GM19455 (cell line): ENCODE results near the gene SLCO2A1.

Source experiments
- ATAC-seq: cut with Tn5 transposase; IDR thresholded peaks from one replicate; pipeline ENCODE4 v1.9.1; 2021; ENCODE audit not compliant: unreplicated experiment

SLCO2A1 gene

DNA sequence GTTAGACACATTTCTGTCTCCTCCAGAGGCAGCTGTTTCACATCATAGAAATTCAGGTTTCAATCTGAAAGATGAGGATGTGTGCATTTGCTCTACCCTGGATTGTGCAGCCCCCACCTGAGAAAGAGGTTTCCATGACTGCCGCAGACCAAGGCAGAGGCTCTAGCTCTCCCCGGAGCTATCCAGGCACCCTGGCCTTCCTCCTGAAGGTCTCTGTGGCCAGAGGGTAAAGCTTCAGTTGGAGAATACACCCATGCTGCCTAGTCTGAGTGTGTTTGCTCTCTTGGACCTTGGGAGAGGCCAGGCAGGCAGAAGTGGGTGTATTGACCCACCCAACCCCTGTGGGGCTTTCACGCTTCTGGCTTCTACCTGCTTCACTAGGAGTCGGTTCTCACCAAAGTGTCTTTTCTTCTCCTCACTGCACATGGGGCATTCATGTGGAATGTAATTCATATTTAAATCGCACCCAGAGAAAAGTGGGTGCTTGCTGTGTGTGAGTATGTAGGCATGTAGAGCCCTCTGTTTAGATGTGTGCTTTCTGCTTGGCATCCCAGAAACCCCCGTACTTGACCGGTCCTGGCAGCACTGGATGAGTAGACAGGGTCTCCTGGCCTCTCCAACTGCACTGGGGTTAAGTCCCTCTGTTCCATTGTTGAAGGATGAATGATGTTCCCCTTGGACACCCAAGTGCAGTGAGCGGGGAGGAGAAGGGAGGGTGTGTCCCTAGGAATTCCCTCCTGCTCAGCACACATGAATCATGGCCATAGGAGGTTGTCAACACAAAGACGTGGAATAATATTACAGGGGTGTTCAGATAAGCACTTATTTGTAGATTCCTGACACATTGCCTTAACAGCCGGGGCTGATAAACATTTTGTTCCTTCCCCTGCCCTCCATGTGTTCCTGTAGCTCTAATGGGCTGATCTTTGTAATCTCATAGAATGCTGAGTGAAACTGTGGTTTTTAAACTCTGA is 113.8 kb downstream of the SLCO2A1 start:
- no peak for ATAC-seq

DNA sequence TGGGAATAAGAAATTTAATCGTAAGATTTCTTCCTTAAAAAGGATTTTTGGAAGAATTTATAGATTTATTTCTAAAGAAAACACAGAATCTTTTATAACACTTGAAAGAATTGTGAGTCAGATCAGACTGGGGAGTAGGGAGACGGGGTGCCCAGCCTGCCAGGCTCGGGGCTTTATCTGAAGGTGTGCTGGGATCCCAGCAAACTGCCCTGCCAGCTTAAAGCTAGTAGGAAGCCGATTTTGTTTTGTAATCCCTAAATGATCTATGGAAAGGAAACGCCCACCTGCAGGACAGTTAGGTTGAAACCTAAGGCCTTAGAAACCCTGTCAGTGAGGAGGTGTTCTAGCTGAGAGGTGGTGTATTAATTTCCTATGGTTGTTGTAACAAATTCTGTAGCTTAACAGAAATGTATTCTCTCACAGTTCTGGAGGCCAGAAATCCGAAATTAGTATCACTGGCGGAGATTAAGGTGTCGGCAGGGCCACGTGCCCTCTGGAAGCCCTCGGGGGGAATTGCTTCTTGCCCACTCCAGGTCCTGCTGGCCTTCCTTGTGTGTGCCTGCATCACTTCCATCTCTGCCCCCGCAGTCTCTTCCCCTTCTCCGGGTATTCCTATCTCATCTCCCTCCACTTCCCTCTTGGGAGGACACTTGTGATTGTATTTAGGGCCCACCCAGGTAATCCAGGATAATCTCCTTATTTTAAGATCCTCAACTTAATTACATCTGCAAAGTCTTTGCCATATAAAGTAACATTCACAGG is 114.7 kb downstream of the SLCO2A1 start:
- ATAC-seq, result no peak

DNA sequence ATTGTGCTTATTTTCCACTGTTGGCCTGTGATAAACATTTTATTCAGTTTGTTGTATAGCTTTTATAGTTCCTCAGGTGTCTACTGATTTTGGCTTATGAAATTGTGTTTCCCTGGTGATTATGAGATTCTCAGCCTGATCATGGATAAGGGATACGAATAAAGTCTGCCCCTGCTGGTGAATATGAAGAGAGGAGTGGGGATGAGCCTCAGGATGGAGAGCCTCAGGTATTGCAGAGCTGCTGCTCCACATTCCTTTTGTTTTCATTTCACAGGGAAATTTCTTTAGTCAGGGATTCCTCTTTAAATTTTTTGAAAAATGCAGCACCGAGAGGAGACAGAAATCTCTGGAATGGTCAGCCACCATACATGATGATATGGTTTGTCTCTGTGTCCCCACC is 119.3 kb downstream of the SLCO2A1 start:
- ATAC-seq, result no peak

DNA sequence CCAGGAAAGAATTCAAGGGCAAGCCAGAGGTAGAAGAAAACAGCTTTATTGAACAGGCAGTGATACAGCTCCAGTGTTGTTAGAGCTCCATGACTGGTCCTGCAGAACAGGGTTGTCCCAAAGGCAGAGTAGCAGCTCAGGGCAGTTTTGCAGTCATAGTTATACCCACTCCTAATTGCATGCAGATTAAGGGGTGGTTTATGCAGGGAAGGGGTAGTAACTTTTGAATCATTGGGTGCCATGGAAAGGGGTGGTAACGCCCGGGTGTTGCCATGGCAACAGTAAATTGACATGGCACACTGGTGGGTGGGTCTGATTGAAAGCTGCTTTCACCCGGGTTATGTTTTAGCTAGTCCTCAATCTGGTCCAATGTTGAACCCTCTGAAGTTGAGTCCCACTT is 124.3 kb downstream of the SLCO2A1 start:
- ATAC-seq, result no peak

DNA sequence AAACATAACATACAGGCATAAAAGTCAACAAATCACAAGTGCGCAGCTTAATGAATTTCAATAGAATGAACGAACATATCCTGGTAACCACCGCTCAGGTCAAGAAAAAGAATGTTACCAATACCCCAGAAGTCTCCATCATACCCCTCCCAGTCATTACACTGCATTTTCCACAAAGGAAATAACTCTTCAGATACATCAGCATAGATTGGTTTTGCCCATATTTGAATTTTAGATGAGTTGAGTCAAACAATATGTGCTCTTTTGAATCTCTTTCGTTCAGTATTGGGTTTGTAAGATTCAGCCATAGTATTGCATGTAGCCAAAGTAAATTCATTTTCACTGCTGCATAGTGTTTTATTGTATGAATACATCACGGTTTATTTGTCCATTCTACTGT is 127.9 kb downstream of the SLCO2A1 start:
- ATAC-seq, result no peak

DNA sequence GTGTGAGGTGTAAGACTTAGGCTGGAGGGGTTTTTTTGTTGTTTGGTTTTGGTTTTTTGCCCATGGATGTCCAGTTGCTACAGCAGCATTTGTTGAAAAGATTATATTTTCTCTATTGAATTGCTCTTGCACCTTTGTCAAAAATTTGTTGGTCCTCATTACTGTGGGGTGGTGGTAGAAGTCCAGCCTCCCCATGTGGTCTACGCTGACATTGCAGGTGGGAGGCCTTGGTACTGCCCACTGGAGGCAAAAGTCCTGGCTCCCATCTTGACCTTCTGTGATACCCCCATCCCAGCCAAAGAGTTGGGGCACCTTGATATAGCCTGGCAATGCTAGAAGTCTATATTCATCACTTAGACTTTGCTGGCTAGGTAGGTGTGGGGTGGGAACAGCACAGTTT is 128.6 kb downstream of the SLCO2A1 start:
- ATAC-seq, result no peak

DNA sequence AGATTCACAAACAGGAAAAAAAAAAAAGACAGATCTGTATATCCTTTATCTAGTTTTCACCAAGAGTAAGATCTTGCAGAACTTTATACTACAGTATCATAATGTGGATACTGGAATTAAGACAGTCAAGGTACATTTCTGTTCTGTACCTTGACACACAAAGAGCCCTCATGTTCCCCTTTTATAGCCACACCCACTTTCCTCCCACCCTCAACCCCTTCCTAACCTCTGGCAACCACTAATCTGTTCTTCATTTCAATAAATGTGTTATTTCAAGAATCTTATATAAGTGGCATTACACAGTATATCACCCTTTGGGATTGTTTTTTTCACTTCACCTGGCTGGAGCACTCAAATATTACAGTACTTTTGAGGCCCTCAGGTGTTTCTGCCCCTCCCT is 130.4 kb downstream of the SLCO2A1 start:
- ATAC-seq, result no peak

DNA sequence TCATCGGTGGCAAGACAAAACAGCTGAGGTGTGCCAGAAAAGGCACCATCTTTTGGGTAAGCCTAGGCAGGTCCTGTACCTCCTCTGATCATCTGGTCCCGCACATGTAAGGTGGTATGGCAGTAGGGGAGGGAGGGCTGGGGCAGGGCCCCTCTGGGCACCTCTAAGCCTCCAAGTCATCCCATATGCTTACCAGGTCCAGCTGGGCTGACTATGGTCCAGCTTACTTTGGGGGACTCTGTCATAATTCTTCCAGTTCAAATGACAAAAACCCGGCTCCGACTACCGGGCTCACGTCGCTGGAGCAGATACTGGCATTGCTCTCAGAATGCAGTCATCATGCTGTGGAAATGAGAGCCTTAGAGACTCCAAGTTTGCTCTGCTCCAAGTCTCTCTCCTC is 132.2 kb downstream of the SLCO2A1 start:
- ATAC-seq, result no peak

DNA sequence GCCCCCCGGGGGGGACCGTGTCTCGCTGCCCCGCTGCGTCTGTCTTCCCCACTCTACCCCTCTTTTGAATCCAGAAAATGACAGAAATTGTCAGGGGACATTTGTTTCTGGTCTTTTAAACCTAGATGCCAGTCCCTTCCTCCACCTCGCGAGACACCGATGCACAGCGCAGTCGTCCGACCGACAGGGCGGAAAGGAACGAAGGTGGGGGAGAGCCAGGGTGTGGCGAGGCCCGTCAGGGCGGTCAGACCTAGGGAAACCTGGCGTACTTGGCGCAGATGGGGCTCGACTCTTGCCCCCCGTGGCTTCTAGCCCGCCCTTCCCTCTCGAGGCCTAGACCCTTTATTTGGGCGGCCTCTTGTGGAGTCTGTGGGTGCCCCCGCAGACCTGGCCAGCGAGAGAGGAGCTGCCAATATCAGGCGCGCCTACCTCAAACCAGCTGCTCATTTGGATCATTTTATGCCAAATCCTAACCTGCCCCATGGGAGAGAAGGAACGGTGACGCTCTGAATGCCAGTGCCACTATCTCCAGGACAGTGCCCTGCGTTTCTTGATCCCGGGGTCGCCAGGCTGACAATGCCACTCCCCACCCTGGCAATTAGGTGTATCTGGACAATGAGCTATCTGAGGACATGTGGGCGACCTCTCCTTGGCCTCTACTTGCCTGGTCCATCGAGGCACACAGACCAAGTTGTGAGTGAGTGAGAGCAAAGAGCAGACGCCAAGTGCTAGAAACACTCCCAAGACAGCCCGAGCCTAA is 133.5 kb downstream of the SLCO2A1 start:
- no peak for ATAC-seq

DNA sequence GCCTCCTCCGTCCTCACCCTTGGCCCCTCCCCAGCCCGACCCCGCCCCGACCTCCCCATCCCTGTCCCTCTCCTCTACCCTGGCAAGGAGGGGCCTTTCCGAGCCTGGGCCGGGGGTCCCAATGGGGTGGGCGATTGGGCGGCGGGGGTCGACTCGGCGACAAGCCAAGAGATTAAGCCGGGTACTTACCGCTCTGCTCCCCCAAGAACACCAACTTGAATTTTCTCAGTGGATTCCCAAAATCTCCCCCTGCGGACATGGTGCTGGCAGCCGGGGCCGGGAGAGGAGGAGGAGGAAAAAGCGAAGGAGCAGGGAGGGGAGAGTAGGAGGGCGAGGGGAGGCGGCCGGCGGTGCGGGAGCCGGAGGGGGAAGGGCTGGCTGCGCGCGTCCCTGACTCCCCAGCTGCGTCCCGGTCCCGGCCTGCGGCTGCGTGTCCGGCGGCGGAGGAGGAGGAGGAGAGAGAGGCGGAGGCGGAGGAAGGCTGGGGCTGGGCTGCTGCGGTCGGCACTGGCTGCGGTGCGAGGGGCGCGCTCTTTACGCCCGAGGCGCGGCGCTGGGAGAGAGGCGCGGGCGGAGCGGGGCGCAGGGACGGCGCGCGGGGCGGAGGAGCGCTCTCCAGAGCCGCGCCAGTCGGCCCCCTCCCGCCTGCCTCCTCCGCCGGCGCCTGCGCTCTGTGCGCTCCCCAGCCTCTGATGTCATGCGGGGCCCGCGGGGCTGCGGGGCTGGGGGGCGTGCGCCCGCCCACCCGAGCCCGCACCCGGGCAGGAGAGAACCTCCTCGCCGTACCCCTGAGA is 134.3 kb downstream of the SLCO2A1 start, which contains the start of gene RAB6B:
Gene RAB6B (minus strand): TSS at position 675 of the 794 bp plus-strand sequence. CDS start 416 bp downstream, at position 259.
- no peak for ATAC-seq

DNA sequence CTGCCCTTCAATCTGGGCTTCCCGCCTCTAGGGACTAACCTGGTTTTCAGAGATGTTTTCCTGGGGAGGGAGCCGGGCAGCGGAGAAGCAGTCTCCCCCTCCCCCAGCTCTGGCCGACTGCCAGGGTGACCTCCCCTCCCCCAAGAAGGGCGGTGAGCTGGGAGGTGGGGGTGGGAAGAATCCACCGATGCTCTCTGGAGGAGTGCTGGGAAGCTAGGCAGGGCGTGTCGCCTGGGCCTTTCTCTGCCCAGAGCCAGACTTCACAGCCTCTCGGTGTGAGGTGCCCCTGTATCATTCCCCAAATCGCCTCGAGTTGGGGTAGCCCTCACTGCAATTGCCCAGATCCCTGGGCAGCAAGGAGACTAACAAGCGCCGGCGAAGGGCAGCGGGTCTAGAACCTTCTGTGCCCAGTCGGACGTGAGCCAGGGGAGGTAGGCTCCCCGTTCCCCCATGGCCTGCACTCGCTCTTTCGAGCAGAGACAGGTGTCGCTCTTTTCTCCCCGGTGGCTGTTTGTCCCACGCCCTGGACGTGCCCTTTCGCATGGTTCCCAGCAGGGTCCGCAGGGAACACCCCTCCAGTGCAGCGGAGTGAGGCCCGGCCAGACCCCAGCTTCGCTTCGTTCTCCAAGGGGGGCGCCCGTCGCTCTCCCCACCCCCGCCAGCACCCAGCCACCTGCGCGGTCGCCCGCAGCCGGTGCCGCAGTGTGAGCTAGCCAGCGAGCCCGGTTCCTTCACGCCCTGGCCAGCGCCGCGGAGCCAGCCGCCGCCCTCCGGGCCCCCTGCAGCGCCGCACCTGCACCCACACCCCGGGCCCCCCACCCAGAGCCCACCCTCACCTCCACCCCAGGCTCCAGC is 135.1 kb downstream of the SLCO2A1 start:
- no peak for ATAC-seq

DNA sequence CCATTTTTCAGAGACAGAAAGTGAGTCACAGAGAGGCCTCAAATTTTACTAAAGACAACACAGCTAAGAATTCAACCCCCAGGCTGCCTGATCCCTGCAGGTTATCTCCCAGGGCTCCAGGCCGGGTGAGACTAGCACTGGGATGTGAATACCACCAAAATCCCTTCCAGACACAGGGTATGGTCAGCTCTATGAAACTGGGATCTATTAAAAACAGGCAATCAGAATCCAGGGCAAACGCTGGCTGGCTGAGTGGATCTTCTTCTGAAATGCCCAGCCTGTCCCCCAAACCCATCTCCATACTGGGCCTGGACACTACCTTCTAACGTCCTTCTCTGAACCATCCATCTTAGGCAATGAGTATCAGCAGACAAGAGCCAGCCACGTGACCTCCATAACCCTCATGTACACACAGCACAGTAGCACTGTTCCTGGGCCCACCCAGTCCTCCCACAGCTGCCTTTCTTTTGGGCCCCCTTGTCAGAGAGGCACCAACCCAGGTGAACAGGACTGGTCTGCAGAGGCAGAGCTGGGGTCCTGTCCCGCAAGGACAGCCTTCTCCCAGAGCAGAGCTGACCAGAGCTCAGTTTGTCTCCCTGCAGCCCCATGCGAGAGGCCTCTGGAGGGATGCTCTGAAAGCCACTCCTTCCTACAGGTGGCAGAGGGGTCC is 135.9 kb downstream of the SLCO2A1 start:
- no peak for ATAC-seq

DNA sequence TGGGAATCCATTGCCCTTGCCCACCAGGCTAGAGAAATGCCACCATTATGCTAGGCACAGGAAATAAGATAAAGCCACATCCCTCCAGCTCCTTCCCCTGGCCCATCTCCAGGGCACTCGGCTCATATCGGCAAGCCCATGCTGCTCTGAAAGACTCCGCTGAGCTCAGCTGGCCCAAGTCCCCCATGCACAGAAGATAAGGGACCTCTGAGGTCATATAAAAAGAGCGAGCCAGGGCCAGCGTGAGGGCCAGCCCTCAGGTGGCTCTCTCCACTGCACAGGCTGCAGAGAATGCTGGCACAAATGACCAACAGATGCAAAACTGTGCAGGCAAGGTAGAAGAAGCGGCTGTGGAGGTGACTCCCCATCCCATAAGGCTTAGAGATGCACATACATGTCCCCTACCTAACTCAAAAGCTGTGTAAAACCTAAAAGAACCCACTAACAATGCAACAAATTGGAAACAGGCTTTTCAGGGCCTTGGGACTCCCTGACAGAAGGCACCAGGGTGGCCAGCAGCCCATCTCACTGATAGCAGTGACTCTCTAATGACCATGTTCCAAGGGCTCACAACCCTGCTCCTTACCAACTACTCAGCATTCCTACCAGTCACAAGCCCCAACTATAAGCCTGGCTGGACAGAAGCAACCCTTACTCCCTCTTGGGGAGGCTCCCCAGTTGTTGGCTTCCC is 137.0 kb downstream of the SLCO2A1 start:
- no peak for ATAC-seq

DNA sequence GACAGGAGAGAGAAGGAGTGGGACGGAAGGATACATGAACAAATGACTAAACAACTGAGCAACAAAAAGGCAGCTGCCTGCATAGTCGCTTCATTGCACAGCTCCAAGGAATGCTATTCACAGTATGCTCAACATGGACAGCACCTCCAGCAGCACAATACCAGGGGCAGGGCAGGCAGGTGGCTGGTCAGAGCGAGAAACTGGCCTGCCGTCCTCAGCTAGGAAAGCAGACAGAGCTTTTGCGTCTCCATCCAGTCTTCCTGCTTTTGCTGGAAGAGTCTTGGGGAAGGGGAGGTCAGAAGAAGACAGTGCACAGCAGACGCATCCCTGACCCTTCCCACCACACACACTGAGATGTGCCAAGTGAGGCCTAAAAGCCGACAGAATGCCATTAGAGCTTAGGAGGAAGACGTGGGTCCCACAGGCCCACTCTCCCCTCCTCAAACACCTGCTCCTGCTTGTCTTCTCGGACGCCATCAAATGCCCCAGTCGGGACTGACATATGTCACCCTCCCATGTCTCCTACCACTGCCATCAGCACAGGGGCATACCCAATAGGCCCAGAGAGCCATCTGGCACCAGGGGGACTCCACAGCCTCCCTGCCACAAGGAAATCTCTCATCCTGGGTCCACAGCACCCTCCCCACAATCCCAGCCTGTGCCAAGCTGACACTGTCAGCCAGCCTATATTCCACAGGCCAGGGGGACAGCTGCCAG is 137.9 kb downstream of the SLCO2A1 start:
- ATAC-seq, result no peak

DNA sequence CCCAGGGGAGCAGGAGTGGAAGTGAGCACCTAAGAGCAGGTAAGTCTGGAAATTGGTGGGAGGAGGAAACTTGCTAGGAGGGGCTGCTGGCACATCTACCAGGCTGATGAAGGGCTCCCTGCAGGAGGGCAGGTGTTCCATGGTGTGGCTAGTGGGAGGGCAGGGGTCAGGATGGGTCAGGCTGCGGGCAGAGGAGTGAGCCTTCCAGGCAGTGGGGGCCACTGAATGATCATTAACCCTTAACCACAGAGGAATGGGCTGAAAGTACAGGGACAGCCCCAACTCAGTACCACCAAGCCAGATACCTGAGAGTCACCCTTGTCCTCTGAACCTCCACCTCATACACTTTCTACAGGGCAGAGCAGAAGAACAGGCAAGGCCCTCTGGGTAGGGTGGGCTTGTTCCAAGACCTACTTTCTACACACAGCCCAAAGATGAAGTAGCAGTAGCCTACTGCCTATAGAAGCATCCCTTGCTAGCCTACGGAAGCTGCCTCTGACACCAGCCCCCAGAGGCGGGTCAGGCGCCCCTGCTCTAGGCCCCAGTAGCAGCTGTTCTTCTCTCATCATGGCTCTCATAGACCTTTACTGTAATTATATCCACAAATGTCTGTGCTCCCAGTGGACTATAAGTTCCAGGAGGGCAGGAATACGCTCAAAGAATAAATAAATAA is 138.6 kb downstream of the SLCO2A1 start:
- no peak for ATAC-seq

DNA sequence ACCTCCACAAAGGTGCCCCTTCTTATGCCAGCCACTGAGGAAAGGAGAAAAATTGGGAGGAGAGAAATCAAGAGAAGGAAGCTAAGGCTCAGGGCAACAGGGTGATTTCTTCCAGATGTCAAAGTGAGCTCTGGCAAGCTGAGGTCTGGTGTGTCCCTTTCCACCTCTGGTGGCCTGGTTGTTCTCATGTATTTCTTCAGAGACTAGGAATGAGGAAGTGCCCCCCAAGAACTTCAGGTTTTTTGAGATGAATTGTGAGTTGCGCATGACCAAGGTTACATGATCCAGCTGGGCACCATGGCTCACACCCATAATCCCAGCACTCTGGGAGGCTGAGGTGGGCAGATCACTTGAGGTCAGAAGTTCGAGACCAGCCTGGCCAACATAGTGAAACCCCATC is 139.7 kb downstream of the SLCO2A1 start:
- no peak for ATAC-seq

DNA sequence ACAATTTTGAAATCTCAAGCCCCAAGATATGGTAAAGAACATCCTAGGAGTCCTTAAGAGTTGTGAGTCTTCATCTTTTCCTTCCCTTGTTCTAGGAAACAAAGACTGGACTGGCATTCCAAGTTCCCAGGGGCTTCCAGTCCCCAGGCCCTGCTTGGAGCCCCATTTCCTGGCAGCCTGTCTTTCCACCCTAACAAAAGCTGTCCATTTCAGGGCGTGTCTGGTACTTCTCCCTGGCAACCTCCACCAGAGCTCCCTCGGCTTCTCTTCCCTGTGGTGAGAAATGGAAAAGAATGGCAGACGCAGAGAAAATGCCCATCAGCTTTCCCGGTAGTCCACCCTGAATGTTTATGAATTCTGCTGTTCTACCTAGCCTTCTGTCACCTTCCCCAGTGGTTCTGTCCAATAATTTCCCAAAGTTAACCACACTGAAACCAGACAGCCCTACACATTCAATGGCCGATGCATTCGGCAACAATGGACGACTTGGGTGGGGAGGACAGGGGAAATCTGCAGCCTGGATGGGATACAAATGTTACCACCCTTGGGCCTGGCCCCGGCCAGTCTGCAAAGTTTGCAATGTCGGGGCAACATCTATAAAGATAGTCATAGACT is 140.9 kb downstream of the SLCO2A1 start:
- no peak for ATAC-seq
